RPMI7951 (cell line): ENCODE measurements around the gene PEX3. TPM values are rescaled to one million over a fixed set of nuclear protein-coding genes. Genes with fewer than 3 reads are reported as not detected.

Experiments
- DNase-seq: peaks from one replicate; pipeline ENCODE4 v3.0.0-alpha.2; 2012; ENCODE audit warnings: low read depth
- total RNA-seq: library from RNA; depleted of rRNA; stranded (reverse); fragments of >200 nt; shearing (Covaris generic); gene quantifications from 2 replicates; pipeline ENCODE4 v1.2.3, GENCODE V29; 2014; rRNA removed

PEX3 gene
- 28.5 and 41.6 TPM in 2 replicates for total RNA-seq

DNA sequence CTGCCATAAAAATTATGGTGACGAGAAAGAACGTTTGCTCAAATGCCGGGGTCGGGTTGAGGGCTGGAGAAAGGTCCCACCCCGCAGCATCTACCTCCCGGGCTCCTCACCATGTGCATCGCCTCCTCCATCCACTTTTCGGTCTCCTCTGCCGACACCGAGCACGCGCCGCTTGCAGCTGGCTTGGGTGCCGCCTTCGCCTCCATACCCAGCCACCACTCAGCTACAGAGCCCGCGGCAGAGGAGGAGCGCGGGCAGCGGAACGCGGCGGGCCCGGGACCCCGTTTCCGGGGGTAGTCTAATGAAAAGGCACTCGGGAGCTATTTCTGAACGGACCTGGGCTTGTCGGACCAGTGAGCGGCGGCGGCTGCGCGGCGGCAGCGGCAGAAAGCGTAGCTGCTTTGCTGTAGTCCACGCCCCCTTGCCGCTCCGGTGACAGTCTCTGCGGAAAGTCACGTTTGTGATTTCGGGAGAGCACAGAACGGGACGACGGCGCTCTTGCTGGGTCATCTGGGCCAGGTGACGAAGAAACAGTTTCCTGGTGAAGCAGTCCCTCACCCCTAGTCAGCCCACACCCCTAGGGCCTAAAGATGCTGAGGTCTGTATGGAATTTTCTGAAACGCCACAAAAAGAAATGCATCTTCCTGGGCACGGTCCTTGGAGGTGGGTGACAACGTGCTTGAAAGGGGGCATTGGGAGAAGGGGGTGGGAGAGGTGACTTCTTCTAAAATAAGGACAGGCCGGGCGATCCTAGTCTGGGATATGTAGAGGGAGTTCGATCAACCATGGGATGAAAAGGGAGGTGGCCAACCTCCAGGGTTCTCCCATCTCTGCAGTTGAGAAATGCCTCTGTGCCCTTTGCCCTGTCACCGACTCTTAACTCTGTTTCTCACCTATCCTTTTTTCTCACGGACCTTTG, at the start of gene PEX3, which contains the start of gene ADAT2:
PEX3 (plus strand) TSS at position 353 of the 919 bp plus-strand sequence; CDS start at position 591, 238 bp downstream.
ADAT2 (minus strand) TSS at position 243 of the 919 bp plus-strand sequence; CDS start at position 206, 37 bp downstream.
- peak; percentile 94 for DNase-seq

DNA sequence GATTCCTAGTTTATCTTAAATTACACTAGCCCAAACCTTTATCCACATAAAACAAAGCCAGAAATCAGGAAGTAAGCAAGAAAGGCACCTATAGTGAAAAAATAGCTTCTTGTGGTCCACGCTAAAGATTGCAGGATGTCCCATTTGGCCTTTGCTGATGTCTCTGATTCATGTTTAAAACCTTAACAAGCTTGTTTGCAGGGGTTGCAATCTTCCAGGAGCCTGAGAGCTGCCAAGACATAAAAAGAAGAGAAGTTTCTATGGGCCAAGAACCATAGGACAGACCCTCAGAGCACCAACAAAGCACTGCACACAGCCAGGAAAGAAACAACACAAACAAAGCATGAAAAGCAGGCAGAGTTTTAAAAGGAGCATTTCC, 49.5 kb upstream of the PEX3 start:
- no peak for DNase-seq

DNA sequence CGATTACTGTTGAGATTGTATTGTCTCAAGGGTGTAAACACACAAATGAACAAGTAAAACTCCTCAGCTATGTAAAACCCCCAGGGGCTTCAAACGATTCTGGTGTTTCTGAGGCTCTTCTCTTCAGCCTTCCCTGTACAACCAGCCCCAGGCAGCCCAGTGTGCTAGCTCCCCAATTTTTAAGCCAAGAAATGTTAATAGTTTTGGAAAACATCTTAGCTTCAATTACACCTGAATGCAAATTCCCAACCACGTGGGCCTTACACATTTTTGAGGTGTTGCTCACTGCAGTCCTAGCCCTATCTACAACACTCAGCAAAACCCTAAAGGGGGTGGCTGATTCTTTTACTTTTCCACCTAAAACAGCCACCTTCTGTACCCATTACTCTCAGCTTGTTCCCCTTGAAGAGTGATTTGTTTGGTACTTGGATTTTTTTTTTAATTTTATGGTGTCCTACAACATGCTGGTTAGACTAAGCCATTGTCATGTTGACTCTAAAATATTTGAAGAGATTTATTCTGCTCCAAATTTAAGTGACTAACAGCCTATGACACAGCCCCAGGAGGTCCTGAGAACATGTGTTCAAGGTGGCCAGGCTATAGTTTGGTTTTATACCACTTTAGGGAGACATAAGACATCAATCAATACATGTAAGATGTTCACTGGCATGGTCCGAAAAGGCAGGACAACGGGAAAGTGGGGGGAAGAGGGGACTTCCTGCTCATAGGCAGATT, 48.8 kb upstream of the PEX3 start:
- DNase-seq: no peak

GRCh38 chr6:143402721-143403336, 47.8 kb upstream of the PEX3 start:
- DNase-seq: no peak

DNA sequence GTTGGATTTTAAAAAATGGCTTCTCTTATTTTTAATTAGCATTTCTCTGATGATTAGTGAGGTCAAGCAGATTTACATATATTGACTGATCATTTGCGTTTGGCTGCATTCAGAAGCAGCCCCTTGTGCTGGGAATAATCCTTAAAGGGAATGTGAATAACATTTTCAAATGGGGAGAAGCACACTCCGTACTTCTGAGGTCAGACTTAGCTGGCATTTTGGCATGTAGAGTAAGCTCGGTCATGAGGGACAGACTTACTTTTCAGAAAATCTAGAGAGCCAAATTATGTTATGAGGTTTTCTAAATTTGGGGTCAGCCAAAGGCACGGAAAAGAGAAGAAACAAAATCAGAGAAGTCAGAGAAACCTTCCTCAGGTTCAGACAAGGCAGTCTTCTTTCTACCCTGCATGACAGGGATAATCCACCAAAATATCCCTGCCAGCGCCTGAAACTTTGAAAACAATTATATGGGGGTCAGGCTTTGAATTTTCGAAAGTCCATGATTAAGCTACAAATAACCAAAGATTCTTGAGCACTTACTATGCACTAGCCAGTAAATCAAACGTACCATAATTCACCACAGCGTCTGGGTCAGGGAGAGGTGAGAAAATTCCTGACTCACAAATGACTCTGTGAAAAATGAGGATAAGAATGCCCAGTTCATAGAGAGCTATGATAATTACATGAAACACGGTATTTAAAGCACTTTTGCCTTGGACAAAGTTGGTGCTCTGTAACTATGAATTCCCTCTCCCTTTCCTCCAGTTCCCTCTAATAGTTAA, 45.0 kb upstream of the PEX3 start:
- DNase-seq: peak; percentile 63

DNA sequence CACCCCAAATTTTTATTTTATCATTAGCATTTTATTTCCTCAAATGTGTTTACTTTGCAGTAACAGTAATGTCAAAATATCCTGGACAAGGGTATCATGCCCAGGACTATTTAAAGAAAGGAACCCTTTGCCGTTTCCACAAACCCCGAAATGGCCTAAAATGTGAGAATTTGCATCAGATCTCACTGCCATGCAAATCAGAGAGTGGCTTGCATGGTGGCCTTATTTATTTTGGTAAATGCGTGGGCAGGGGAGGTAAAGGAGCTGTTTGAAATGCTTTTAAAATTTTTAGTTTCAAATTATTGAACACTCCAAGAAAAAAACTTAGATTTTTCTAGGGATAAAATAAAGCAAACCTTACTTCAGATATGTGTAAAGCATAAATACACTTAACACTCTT, 43.9 kb upstream of the PEX3 start:
- DNase-seq: no peak

- DNase-seq: no peak
These were observed 42.3 kb upstream of the PEX3 start for GRCh38 chr6:143408151-143408786.

- DNase-seq: no peak
These were observed 41.8 kb upstream of the PEX3 start for GRCh38 chr6:143408787-143409162.

DNA sequence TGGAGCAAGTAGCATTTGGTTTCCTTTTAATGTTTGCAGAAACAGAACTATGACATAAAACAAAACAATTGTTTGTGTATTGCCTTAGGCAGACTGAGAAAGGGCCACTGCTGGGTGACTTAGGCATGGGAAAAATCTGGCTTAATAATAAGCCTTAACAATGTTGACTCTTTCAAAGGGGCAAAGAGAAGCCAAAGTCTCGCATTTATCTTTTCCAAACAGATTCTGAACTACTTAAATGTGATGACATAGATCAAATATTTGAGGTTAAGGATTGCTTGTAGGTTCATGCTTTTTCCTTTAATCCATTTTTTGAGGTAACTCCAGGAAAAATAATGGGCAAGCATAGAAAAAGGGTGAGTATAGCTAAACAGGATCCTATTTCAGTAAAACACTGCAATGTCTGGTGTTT, 39.7 kb upstream of the PEX3 start:
- peak; percentile 21 for DNase-seq

DNA sequence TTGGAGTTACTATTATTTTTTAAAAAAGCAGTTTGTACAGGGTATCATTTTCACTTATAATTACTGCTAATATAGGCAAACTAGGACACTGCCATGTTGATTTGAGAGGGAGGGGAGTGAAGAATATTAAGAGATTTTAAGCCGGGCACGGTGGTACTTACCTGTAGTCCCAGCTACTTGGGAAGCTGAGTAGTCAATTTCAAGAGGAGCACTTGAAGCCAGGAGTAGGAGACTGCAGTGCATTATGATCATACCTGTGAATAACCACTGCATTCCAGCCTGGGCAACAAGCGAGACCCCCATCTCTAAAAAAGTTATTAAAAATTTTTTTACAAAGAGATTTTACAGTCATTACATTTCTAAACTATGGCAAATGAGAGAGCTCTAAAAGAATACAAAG, 35.8 kb upstream of the PEX3 start:
- no peak for DNase-seq

- DNase-seq: no peak
These were observed 31.1 kb upstream of the PEX3 start for GRCh38 chr6:143419526-143419925.

DNA sequence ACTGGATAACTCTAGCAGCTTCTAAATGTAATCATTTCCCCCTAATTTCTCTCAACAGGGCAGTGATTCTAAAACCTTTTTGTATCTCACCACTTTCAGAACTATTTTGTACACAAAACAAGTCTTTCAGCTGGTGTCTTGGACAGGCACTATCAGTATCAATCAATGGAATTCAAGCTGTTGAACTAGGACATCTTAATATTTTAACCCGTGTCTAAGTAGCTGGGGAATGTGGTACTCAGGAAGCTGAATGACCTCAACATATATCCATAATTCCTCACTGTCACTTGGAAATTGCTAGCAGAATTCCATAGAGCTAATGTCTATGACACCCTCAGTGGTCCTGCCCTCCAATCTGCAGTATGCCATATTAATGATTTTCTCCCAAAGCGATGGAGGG, 24.6 kb upstream of the PEX3 start:
- no peak for DNase-seq

DNA sequence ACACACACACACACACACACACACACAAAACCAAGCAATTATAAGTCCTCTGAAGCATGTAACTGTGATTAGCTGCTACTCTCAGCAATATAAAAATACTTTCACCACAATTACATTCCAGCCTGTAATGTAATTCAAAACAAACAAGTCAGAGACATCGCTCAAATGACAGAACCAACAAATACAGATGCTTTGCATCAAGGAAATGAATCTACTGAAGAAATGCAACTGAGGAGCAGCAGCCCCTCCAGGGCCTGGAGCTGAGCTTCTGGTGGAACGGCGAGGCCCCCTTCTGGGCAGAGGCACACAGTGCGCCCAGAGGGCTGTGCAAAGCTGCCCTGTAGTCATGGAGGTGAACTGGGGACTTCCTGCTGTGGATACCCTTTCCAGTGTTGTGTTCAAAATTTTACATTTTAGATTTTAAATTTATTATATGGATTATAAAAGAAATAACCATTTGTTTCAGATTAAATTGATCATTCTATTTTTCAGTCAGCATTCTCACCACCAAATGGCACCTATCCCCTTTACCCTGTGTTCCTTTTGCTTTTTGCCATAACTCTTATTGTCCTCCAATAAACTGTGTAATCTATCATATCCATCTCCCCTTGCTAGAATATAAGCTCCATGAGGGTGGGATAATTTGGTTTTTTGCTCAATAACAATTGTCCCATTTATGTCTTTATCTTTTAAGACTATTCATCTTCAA, 23.3 kb upstream of the PEX3 start:
- peak; percentile 67 for DNase-seq

DNA sequence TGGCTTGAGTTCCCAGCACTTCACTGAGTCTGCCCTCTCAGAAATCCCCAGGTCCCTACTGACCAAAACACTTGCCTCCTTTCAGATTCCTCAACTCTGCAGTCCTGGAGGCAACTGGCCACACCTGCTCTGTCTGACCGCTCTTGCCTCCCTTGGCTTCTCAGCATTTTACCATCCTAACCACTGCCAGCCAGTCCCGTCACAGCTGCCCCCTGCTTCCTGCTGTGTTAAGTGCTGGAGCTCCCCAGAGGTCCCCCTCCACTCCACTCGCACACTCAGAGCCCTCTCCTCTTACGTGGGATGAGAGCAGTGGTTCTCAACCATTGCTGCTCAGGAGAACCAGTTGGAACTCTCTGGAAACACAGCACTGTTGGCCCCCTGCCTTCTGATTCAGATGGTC, 20.6 kb upstream of the PEX3 start:
- DNase-seq: no peak

DNA sequence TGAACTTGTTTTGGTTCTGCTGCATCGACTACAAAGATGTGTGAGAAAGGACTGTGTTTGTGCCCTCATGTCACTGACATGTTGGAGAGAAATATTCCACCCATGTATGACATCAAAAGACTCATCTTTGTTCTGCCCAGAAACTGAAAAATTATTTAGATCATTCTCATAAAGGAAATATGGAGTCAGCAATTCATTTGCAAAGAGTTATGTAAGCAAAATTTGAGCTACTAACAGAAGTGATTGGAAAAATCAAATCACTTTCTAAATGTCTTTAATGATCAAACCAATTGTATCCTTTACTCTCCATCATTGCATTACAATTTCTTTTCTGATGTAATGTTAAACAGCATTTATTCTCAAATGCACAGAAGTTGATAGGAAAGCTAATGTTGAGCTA, 19.4 kb upstream of the PEX3 start:
- no peak for DNase-seq

DNA sequence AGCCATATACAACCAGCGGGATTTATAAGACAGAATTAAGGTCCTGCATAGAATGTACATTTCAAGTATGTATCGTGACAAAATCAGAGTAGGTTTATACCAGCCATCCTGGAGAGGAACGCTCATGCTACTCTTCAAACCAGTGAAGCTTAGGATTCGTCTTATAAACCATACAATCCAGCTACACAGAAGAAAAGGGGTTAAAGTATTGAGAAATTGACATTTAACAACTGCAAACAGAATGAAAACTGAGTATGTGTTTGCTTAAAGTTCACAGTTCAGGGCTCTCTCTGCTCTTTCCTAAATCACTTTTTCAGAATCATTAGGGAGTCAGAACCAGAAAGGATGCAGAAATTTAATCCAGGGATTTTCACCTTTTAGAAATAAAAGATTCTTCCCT, 18.0 kb upstream of the PEX3 start:
- no peak for DNase-seq

GRCh38 chr6:143441010-143441409, 9.6 kb upstream of the PEX3 start:
- no peak for DNase-seq

DNA sequence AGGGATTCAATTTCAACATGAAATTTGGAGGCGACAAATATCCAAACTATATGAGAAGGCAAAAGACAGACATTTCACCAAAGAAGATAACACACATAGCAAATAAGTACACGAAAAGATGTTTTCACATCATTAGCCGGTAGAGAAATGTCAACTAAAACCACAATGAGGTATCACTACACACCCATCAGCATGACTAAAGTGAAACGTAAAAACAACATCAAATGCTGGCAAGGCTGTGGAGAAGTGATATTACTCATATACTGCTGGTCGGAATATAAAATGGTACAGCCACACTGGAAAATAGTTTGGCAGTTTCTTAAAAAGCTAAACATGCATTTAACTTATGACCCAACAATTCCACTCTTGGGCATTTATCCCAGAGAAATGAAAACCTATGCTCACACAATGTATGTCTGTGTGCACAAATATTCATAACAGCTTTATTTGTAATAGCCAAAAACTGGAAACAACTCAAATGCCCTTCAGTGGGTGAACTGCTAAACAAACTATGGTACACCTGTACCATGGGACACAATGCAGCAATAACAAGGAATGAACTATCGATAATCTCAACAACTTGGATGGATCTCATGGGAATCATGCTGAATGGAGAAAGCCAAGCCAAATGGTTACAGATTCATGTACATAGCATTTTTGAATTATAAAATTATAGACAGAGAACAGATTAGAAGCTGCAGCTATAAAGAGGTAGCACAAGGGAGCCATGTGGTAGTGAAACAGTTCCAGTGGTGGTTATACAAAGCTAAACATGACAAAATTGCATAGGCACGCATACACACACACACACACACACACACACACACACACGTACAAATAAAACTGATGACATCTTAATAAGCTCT, 8.7 kb upstream of the PEX3 start:
- peak; percentile 16 for DNase-seq

DNA sequence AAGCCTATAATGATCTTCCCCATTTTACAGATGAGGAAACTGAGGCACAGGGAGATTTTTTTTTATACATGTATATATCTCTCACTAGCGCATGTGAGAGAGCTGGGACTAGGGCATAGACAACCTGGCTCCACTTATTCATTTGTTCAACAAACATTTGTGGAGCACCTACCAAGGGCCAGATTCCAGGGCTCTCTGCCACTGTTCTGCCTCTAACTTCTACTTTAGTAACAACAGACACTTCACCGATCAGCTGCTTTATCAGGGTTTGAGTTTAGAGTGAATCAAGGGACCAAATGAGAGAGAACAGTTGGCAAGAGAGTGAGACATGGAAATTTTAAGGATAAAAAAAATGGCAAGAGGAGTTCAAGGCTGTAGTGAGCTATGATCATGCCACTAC, 7.5 kb upstream of the PEX3 start:
- no peak for DNase-seq
